HepG2 (cell line): ENCODE results near the gene BCL2L1. TPM values are rescaled to one million over a fixed set of nuclear protein-coding genes. Genes with fewer than 3 reads are reported as not detected.

ENCODE experiments used
- CEBPG ChIP-seq: IDR thresholded peaks from 2 replicates; pipeline ENCODE4 v1.6.1; 2016
- DNMT3B ChIP-seq: conservative IDR thresholded peaks from 2 replicates; pipeline ENCODE4 v1.6.1; 2016; ENCODE audit warnings: missing biosample characterization, control low read depth
- ERF ChIP-seq: IDR thresholded peaks from 2 replicates; pipeline ENCODE4 v1.6.1; 2018; ENCODE audit warnings: missing biosample characterization, missing genetic modification reagents
- FOXM1 ChIP-seq: sonication (generic); formaldehyde crosslinking; IDR thresholded peaks from 2 replicates; pipeline ENCODE4 v1.5.0; 2020; ENCODE audit warnings: missing genetic modification reagents
- GTF3A ChIP-seq: sonication (generic); formaldehyde crosslinking; conservative IDR thresholded peaks from 2 replicates; pipeline ENCODE4 v1.4.0; 2020; ENCODE audit warnings: mild to moderate bottlenecking, missing genetic modification reagents
- JUN ChIP-seq: sonication (generic); formaldehyde crosslinking; IDR thresholded peaks from 2 replicates; pipeline ENCODE4 v1.4.0; 2020; ENCODE audit warnings: mild to moderate bottlenecking, missing genetic modification reagents
- KLF12 ChIP-seq: sonication (generic); formaldehyde crosslinking; IDR thresholded peaks from 2 replicates; pipeline ENCODE4 v1.4.0; 2020; ENCODE audit warnings: missing genetic modification reagents, borderline replicate concordance
- MBD4 ChIP-seq: IDR thresholded peaks from 2 replicates; pipeline ENCODE4 v1.6.1; 2012; ENCODE audit warnings: low read length, inconsistent platforms, borderline replicate concordance
- NAIF1 ChIP-seq: sonication (generic); formaldehyde crosslinking; IDR thresholded peaks from 2 replicates; pipeline ENCODE4 v1.5.0; 2020; ENCODE audit warnings: mild to moderate bottlenecking, missing genetic modification reagents, borderline replicate concordance
- NFE2 ChIP-seq: sonication (generic); formaldehyde crosslinking; IDR thresholded peaks from 2 replicates; pipeline ENCODE4 v1.4.0; 2020; ENCODE audit warnings: missing genetic modification reagents
- POLR2AphosphoS5 ChIP-seq: IDR thresholded peaks from 2 replicates; pipeline ENCODE4 v1.6.1; 2012; ENCODE audit warnings: low read depth, low read length
- PRPF4 ChIP-seq: fragments of 200-400 bp; formaldehyde crosslinking; IDR thresholded peaks from 2 replicates; pipeline ENCODE4 v1.6.1; 2016; ENCODE audit warnings: low read length, low read depth; ENCODE audit not compliant: poor library complexity, severe bottlenecking
- REXO4 ChIP-seq: sonication (generic); formaldehyde crosslinking; IDR thresholded peaks from 2 replicates; pipeline ENCODE4 v1.8.0; 2022; ENCODE audit warnings: missing genetic modification reagents, mild to moderate bottlenecking, borderline replicate concordance
- SETDB1 ChIP-seq: sonication (generic); formaldehyde crosslinking; IDR thresholded peaks from 2 replicates; pipeline ENCODE4 v1.5.1; 2020; ENCODE audit warnings: missing genetic modification reagents, mild to moderate bottlenecking, borderline replicate concordance
- TEAD2 ChIP-seq: sonication (generic); formaldehyde crosslinking; IDR thresholded peaks from 2 replicates; pipeline ENCODE4 v1.9.0; 2021; ENCODE audit warnings: missing genetic modification reagents
- TGIF2 ChIP-seq: IDR thresholded peaks from 2 replicates; pipeline ENCODE4 v1.6.1; 2016; ENCODE audit warnings: control low read depth, missing compliant biosample characterization
- ZBTB7B ChIP-seq: sonication (generic); formaldehyde crosslinking; IDR thresholded peaks from 2 replicates; pipeline ENCODE4 v1.4.0; 2020; ENCODE audit warnings: missing genetic modification reagents
- ZFP90 ChIP-seq: sonication (generic); formaldehyde crosslinking; IDR thresholded peaks from 2 replicates; pipeline ENCODE4 v1.8.0; 2022; ENCODE audit warnings: missing genetic modification reagents, mild to moderate bottlenecking, inconsistent platforms, borderline replicate concordance
- ZNF260 ChIP-seq: sonication (generic); formaldehyde crosslinking; IDR thresholded peaks from 2 replicates; pipeline ENCODE4 v1.4.0; 2020; ENCODE audit warnings: missing genetic modification reagents, low read depth, mild to moderate bottlenecking, borderline replicate concordance
- ZNF335 ChIP-seq: sonication (generic); formaldehyde crosslinking; IDR thresholded peaks from 2 replicates; pipeline ENCODE4 v1.4.0; 2020; ENCODE audit warnings: missing genetic modification reagents
- ZNF749 ChIP-seq: sonication (generic); formaldehyde crosslinking; IDR thresholded peaks from 2 replicates; pipeline ENCODE4 v1.8.0; 2022; ENCODE audit warnings: mild to moderate bottlenecking, missing genetic modification reagents, moderate library complexity, borderline replicate concordance
- ZNF883 ChIP-seq: sonication (generic); formaldehyde crosslinking; IDR thresholded peaks from 2 replicates; pipeline ENCODE4 v1.5.1; 2020; ENCODE audit warnings: mild to moderate bottlenecking, missing genetic modification reagents; ENCODE audit errors: not compliant biosample characterization
- polyA plus RNA-seq, 8 experiments: library from polyadenylated mRNA; depleted of rRNA in 3 of 8; stranded (reverse) in 7 of 8; unstranded in 1 of 8; fragments of >200 nt; fragmentation: Illumina TruSeq in 4 of 8; extraction: Trizol in 4 of 8; gene quantifications; 2 replicates each; pipeline versions ENCODE4 v1.2.1 to v1.2.3, GENCODE V29; 2011 to 2016; ENCODE audit warnings: low read depth in 4 of 8, missing spikeins in 1 of 8, mixed read lengths in 1 of 8; ENCODE audit not compliant: insufficient read depth in 1 of 8
- total RNA-seq, 5 experiments: library from RNA; depleted of rRNA; stranded (reverse); fragments of >200 nt; fragmentation: Illumina TruSeq; extraction: Trizol; gene quantifications; 2 replicates each; pipeline ENCODE4 v1.2.3, GENCODE V29; 2016; ENCODE audit warnings: low read depth in 1 of 5
- TF ChIP-seq, protein P1 (sequence below): sonication (generic); formaldehyde crosslinking; IDR thresholded peaks from 2 replicates; pipeline ENCODE4 v1.4.0; 2020; ENCODE audit warnings: missing genetic modification reagents, borderline replicate concordance
- TF ChIP-seq, protein P2 (sequence below): IDR thresholded peaks from 2 replicates; pipeline ENCODE4 v1.6.1; 2016
- TF ChIP-seq, protein P3 (sequence below): sonication (generic); formaldehyde crosslinking; IDR thresholded peaks from 2 replicates; pipeline ENCODE4 v1.4.0; 2020; ENCODE audit warnings: missing genetic modification reagents

The BCL2L1 gene
- total and polyA plus RNA-seq, 2 of the 13 experiments (the other 11 are each of a cell fraction or from before 2014, with no cell fraction given): 164 to 258 TPM

GRCh38 chr20:31712112-31712553 is 10.5 kb downstream of the BCL2L1 start (continued):
- TF ChIP-seq, protein P1, sequence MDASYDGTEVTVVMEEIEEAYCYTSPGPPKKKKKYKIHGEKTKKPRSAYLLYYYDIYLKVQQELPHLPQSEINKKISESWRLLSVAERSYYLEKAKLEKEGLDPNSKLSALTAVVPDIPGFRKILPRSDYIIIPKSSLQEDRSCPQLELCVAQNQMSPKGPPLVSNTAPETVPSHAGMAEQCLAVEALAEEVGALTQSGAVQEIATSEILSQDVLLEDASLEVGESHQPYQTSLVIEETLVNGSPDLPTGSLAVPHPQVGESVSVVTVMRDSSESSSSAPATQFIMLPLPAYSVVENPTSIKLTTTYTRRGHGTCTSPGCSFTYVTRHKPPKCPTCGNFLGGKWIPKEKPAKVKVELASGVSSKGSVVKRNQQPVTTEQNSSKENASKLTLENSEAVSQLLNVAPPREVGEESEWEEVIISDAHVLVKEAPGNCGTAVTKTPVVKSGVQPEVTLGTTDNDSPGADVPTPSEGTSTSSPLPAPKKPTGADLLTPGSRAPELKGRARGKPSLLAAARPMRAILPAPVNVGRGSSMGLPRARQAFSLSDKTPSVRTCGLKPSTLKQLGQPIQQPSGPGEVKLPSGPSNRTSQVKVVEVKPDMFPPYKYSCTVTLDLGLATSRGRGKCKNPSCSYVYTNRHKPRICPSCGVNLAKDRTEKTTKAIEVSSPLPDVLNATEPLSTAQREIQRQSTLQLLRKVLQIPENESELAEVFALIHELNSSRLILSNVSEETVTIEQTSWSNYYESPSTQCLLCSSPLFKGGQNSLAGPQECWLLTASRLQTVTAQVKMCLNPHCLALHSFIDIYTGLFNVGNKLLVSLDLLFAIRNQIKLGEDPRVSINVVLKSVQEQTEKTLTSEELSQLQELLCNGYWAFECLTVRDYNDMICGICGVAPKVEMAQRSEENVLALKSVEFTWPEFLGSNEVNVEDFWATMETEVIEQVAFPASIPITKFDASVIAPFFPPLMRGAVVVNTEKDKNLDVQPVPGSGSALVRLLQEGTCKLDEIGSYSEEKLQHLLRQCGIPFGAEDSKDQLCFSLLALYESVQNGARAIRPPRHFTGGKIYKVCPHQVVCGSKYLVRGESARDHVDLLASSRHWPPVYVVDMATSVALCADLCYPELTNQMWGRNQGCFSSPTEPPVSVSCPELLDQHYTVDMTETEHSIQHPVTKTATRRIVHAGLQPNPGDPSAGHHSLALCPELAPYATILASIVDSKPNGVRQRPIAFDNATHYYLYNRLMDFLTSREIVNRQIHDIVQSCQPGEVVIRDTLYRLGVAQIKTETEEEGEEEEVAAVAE: peak; percentile 61; the same call in 1 of the 2 replicates
- TF ChIP-seq TEAD2 (no peak), SETDB1 (no peak), NFE2 (CRISPR knock-in tag) (no peak), POLR2AphosphoS5 (no peak), DNMT3B (CRISPR knock-in tag) (no peak), FOXM1 (CRISPR knock-in tag) (no peak), KLF12 (CRISPR knock-in tag) (no peak), TGIF2 (CRISPR knock-in tag) (no peak), MBD4 (no peak), ZNF260 (no peak), GTF3A (CRISPR knock-in tag) (no peak), CEBPG (peak; percentile 42; the same call in 1 of the 2 replicates), ZNF335 (peak; percentile 21; the same call in 1 of the 2 replicates), NAIF1 (CRISPR knock-in tag) (no peak), ZBTB7B (0 out of 2 replicates have a peak, but pooled peaks have one; percentile 23), PRPF4 (no peak), REXO4 (CRISPR knock-in tag) (no peak), ZFP90 (CRISPR knock-in tag) (no peak), ERF (CRISPR knock-in tag) (0 out of 2 replicates have a peak, but pooled peaks have one; percentile 0), ZNF883 (CRISPR knock-in tag) (no peak), ZNF749 (CRISPR knock-in tag) (peak; percentile 64; the same call in 1 of the 2 replicates), JUN (no peak)
- TF ChIP-seq, protein P2, sequence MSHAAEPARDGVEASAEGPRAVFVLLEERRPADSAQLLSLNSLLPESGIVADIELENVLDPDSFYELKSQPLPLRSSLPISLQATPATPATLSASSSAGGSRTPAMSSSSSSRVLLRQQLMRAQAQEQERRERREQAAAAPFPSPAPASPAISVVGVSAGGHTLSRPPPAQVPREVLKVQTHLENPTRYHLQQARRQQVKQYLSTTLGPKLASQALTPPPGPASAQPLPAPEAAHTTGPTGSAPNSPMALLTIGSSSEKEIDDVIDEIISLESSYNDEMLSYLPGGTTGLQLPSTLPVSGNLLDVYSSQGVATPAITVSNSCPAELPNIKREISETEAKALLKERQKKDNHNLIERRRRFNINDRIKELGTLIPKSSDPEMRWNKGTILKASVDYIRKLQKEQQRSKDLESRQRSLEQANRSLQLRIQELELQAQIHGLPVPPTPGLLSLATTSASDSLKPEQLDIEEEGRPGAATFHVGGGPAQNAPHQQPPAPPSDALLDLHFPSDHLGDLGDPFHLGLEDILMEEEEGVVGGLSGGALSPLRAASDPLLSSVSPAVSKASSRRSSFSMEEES (CRISPR knock-in tag): no peak
- TF ChIP-seq, protein P3, sequence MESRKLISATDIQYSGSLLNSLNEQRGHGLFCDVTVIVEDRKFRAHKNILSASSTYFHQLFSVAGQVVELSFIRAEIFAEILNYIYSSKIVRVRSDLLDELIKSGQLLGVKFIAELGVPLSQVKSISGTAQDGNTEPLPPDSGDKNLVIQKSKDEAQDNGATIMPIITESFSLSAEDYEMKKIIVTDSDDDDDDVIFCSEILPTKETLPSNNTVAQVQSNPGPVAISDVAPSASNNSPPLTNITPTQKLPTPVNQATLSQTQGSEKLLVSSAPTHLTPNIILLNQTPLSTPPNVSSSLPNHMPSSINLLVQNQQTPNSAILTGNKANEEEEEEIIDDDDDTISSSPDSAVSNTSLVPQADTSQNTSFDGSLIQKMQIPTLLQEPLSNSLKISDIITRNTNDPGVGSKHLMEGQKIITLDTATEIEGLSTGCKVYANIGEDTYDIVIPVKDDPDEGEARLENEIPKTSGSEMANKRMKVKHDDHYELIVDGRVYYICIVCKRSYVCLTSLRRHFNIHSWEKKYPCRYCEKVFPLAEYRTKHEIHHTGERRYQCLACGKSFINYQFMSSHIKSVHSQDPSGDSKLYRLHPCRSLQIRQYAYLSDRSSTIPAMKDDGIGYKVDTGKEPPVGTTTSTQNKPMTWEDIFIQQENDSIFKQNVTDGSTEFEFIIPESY (CRISPR knock-in tag): peak; percentile 99
